ENCODE data around the gene PTH.

- TF ChIP-seq EP300 (IDR thresholded peaks at IDR 0.05; ENCODE audit: borderline replicate concordance): no peak
- no peak for TF ChIP-seq RAD21 (IDR thresholded peaks at IDR 0.05; ENCODE audit: low read depth)
- TF ChIP-seq NFIC (IDR thresholded peaks at IDR 0.05): no peak
- TF ChIP-seq FOXM1 (IDR thresholded peaks at IDR 0.05; ENCODE audit: borderline replicate concordance, low read depth): no peak
- TF ChIP-seq MAX (IDR thresholded peaks at IDR 0.05): no peak
- no peak for TF ChIP-seq REST (IDR thresholded peaks at IDR 0.05; ENCODE audit: low read depth)
- no peak for TF ChIP-seq TAF1 (IDR thresholded peaks at IDR 0.05; ENCODE audit: low read depth)
These were observed 33.4 kb downstream of the PTH start for GRCh38 chr11:13462311-13462900.
